GM13977 (cell line): ENCODE measurements around the gene IL4.

ENCODE experiments used
- DNase-seq: peaks from one replicate; pipeline ENCODE4 v3.0.0; 2012; ENCODE audit warnings: low spot score
- CTCF ChIP-seq: IDR thresholded peaks from 2 replicates; pipeline ENCODE4 v1.5.1; 2012; ENCODE audit warnings: mild to moderate bottlenecking, control low read depth; ENCODE audit not compliant: insufficient read depth; ENCODE audit errors: extremely low read depth, missing control alignments
- in situ Hi-C: fragments of 300-500 bp; cut with MboI; formaldehyde crosslinking; loops from one replicate; pipeline ENCODE4 v1.12.0; 2022; ENCODE audit warnings: low sequenced_read_pairs, low pct_unique_long_range_greater_than_20kb, mixed read lengths, inconsistent platforms; ENCODE audit not compliant: unreplicated experiment

Gene IL4

GRCh38 chr5:132680780-132681475, 7.1 kb downstream of the IL4 start:
- TF ChIP-seq CTCF, result no peak
- no peak for DNase-seq
- in situ Hi-C loops, result no loop called here

- in situ Hi-C loops, result no loop called here
- TF ChIP-seq CTCF, result no peak
- no peak for DNase-seq
These were observed 7.7 kb downstream of the IL4 start for GRCh38 chr5:132681476-132681831.

DNA sequence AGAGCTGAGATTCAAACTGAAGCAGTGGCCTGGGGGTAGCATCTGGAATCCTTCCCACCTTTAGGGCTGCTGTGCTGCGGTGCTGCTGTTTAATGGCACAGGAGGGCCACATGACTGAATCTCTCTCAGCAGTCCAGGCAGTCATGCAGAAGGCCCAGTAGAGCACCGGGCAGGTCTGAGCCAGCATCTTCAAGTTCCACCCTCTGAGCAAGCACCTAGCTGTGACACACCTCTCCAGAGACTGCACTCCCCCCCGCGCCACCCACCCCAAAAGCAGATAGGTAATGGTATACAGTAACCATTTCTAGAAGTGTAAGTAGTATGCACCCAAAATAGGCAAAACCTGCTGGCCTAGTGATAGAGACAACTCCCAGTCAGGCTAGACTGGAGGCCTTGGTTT, 8.2 kb downstream of the IL4 start:
- DNase-seq, result no peak
- in situ Hi-C loops, result no loop called here
- no peak for TF ChIP-seq CTCF

GRCh38 chr5:132684491-132684890, 10.7 kb downstream of the IL4 start:
- TF ChIP-seq CTCF, result no peak
- in situ Hi-C loops, result no loop called here
- no peak for DNase-seq

DNA sequence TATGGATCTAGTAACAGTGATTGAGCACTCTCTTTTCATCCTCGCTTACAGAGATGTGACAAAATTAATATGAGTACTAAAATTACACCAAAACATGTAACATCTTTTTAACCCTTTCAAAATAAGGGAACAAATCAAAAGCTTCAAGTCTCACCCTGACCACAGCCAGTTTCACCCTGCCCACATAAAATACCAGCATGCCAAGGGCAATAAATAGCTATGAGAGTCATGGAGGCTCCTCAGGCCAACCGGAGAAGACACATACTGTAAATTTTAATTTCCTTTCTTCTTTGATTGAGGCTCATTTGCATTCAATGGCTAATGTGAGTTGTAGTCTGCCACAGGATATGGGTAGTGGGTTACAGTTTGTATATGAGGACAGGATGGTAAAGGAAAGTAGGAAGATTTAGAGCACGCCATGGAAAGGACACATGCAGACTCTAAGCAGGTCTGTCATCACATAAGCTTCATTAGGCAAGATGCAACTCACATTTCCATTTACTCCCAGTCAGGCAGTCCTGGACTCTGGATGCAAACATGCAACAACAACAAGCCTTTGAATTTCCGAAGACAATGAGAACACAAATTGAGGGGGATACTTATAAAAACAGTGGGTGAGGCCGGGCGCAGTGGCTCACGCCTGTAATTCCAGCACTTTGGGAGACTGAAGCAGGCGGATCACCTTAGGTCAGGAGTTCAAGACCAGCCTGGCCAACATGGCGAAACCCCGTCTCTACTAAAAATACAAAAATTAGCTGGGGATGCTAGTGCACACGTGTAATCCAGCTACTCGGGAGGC, 11.3 kb downstream of the IL4 start:
- TF ChIP-seq CTCF, result no peak
- in situ Hi-C loops, result no loop called here
- DNase-seq, result no peak

- DNase-seq, result no peak
- no peak for TF ChIP-seq CTCF
- in situ Hi-C loops, result no loop called here
These were observed 12.4 kb downstream of the IL4 start for GRCh38 chr5:132686193-132686592.
